Caco-2 (cell line): ENCODE data around the gene ADGRV1. TPM values are rescaled to one million over a fixed set of nuclear protein-coding genes. Genes with fewer than 3 reads are reported as not detected.

Experiments used
- BruUV-seq: library from RNA; stranded (reverse); fragments of 400-500 nt; replicated peaks from 2 replicates; lab custom pipeline; 2021; lab: Mats Ljungman, UMichigan
- CTCF ChIA-PET: fragments of 300-600 bp; sonication (Branson Sonifier 250); formaldehyde crosslinking; loops from one replicate; lab custom pipeline; 2022; ENCODE audit warnings: antibody characterized with exemption; lab: Charles Lee
- POLR2A ChIA-PET: fragments of 300-600 bp; sonication (Branson Sonifier 250); formaldehyde crosslinking; loops from one replicate; lab custom pipeline; 2022; ENCODE audit warnings: antibody characterized with exemption; lab: Charles Lee
- DNase-seq, 2 experiments: peaks; one replicate each; pipeline versions ENCODE4 v3.0.0 to v3.0.0-alpha.2; 2020 to 2022
- H3K27me3 ChIP-seq: replicated peaks from 2 replicates; pipeline ENCODE4 v1.6.0; 2011; ENCODE audit warnings: low read length; ENCODE audit not compliant: control insufficient read depth, insufficient read depth
- H3K36me3 ChIP-seq: 2 replicates; pipeline ENCODE4 v1.5.1; 2011; ENCODE audit warnings: low read length; ENCODE audit not compliant: control insufficient read depth, insufficient read depth
- H3K4me1 ChIP-seq: fragments of 250-450 bp; sonication (Bioruptor Pico); 2 replicates; pipeline ENCODE4 v1.5.1; 2020; ENCODE audit warnings: mild to moderate bottlenecking
- H3K4me3 ChIP-seq: 2 replicates; pipeline ENCODE4 v1.5.1; 2011; ENCODE audit warnings: low read depth, mild to moderate bottlenecking, control low read depth, low read length
- H3K9me3 ChIP-seq: fragments of 250-450 bp; sonication (Bioruptor Pico); 2 replicates; pipeline ENCODE4 v1.5.1; 2020; ENCODE audit warnings: mild to moderate bottlenecking, moderate library complexity
- H3K27ac Mint-ChIP-seq: one replicate; pipeline ENCODE4 v1.8.0; 2022; ENCODE audit warnings: mixed read lengths; ENCODE audit not compliant: unreplicated experiment
- H3K27me3 Mint-ChIP-seq: one replicate; pipeline ENCODE4 v1.8.0; 2022; ENCODE audit warnings: mixed read lengths; ENCODE audit not compliant: insufficient read depth, unreplicated experiment
- H3K36me3 Mint-ChIP-seq: one replicate; pipeline ENCODE4 v1.8.0; 2022; ENCODE audit warnings: mild to moderate bottlenecking, mixed read lengths; ENCODE audit not compliant: insufficient read depth, unreplicated experiment
- H3K4me1 Mint-ChIP-seq: one replicate; pipeline ENCODE4 v1.8.0; 2022; ENCODE audit warnings: low read depth, mixed read lengths; ENCODE audit not compliant: unreplicated experiment
- H3K4me3 Mint-ChIP-seq: one replicate; pipeline ENCODE4 v1.8.0; 2022; ENCODE audit warnings: mild to moderate bottlenecking, moderate library complexity, mixed read lengths; ENCODE audit not compliant: unreplicated experiment
- H3K9me3 Mint-ChIP-seq: one replicate; pipeline ENCODE4 v1.8.0; 2022; ENCODE audit warnings: mixed read lengths; ENCODE audit not compliant: unreplicated experiment
- CTCF ChIP-seq, 2 experiments: fragments of 200-600 bp in 1 of 2; IDR thresholded peaks; 1 replicate in 1 of 2; 2 replicates in 1 of 2; pipeline versions ENCODE4 v1.5.1 to v1.8.0; 2011 to 2022; ENCODE audit warnings: antibody characterized with exemption in 1 of 2, control low read depth in 1 of 2, inconsistent platforms in 1 of 2, low read depth in 1 of 2, low read length in 1 of 2, mild to moderate bottlenecking in 1 of 2, moderate library complexity in 1 of 2; ENCODE audit not compliant: insufficient read depth in 1 of 2, severe bottlenecking in 1 of 2, unreplicated experiment in 1 of 2
- intact Hi-C: fragments of 100-400 bp; cut with micrococcal nuclease; formaldehyde crosslinking; loops from one replicate; pipeline ENCODE4 v1.10.0; 2022; ENCODE audit not compliant: unreplicated experiment
- total RNA-seq: library from RNA; stranded (reverse); gene quantifications from 2 replicates; pipeline ENCODE4 v1.2.3, GENCODE V29; 2022

ADGRV1 gene
- total RNA-seq, 1 experiment from 2014 or later: 23.2 TPM

- peaks cover 6% of the 10 kb centered on the region for H3K4me1 Mint-ChIP-seq
- H3K27ac Mint-ChIP-seq: no peak overlapping the region
- Histone ChIP-seq H3K4me3 (no peak overlapping the region), H3K9me3 (no peaks in the 10 kb centered on the region), H3K27me3 (no peaks in the 10 kb centered on the region), H3K4me1 (no peaks in the 10 kb centered on the region), H3K36me3 (no peaks in the 10 kb centered on the region)
- no peak overlapping the region for H3K4me3 Mint-ChIP-seq
- TF ChIP-seq CTCF (IDR thresholded peaks at IDR 0.05; ENCODE audit: insufficient read depth in 1 of 2, low read depth in 1 of 2, low read length in 1 of 2, severe bottlenecking in 1 of 2, unreplicated experiment in 1 of 2): no peak
- no TSS peak for BruUV-seq
- H3K36me3 Mint-ChIP-seq: no peaks in the 10 kb centered on the region
- intact Hi-C loops: no loop called here
- no peaks in the 10 kb centered on the region for H3K9me3 Mint-ChIP-seq
- no peak for DNase-seq
- ChIA-PET CTCF (no interaction called here), POLR2A (no interaction called here)
- no peaks in the 10 kb centered on the region for H3K27me3 Mint-ChIP-seq
Observed at GRCh38 chr5:90957906-90958305, 399.3 kb downstream of the ADGRV1 start.

- BruUV-seq: no TSS peak
- Mint-ChIP-seq H3K36me3 (no peaks in the 10 kb centered on the region), H3K27ac (no peak overlapping the region), H3K27me3 (no peaks in the 10 kb centered on the region), H3K4me3 (no peak overlapping the region), H3K4me1 (peaks cover 6% of the 10 kb centered on the region), H3K9me3 (no peaks in the 10 kb centered on the region)
- H3K4me3 ChIP-seq: no peak overlapping the region
- H3K4me1 ChIP-seq: no peaks in the 10 kb centered on the region
- no peaks in the 10 kb centered on the region for H3K9me3 ChIP-seq
- ChIA-PET POLR2A (no interaction called here), CTCF (no interaction called here)
- TF ChIP-seq CTCF (IDR thresholded peaks at IDR 0.05; ENCODE audit: insufficient read depth in 1 of 2, low read depth in 1 of 2, low read length in 1 of 2, severe bottlenecking in 1 of 2, unreplicated experiment in 1 of 2): no peak
- intact Hi-C loops: no loop called here
- no peaks in the 10 kb centered on the region for H3K27me3 ChIP-seq
- no peaks in the 10 kb centered on the region for H3K36me3 ChIP-seq
- DNase-seq: no peak
Observed at GRCh38 chr5:90959262-90959661, 400.7 kb downstream of the ADGRV1 start.

- no peak overlapping the region for H3K4me3 Mint-ChIP-seq
- CTCF ChIA-PET: no interaction called here
- no peaks in the 10 kb centered on the region for H3K27me3 Mint-ChIP-seq
Observed at GRCh38 chr5:90962481-90962880, 403.9 kb downstream of the ADGRV1 start.

More at GRCh38 chr5:90962481-90962880, 403.9 kb downstream of the ADGRV1 start:
- Histone ChIP-seq H3K4me1 (no peaks in the 10 kb centered on the region), H3K36me3 (no peaks in the 10 kb centered on the region), H3K9me3 (no peaks in the 10 kb centered on the region), H3K27me3 (no peaks in the 10 kb centered on the region), H3K4me3 (no peak overlapping the region)
- BruUV-seq: no TSS peak
- no peak overlapping the region for H3K27ac Mint-ChIP-seq
- peaks cover 6% of the 10 kb centered on the region for H3K4me1 Mint-ChIP-seq
- no peaks in the 10 kb centered on the region for H3K9me3 Mint-ChIP-seq
- H3K36me3 Mint-ChIP-seq: peaks cover 6% of the 10 kb centered on the region
- no peak for DNase-seq
- POLR2A ChIA-PET: no interaction called here
- intact Hi-C loops: no loop called here
- TF ChIP-seq CTCF (IDR thresholded peaks at IDR 0.05; ENCODE audit: insufficient read depth in 1 of 2, low read depth in 1 of 2, low read length in 1 of 2, severe bottlenecking in 1 of 2, unreplicated experiment in 1 of 2): no peak
